ENCODE results near the gene MT1A. TPM values are rescaled to one million over a fixed set of nuclear protein-coding genes. Genes with fewer than 3 reads are reported as not detected.

The MT1A gene
- not detected in 2 replicates for total RNA-seq

DNA sequence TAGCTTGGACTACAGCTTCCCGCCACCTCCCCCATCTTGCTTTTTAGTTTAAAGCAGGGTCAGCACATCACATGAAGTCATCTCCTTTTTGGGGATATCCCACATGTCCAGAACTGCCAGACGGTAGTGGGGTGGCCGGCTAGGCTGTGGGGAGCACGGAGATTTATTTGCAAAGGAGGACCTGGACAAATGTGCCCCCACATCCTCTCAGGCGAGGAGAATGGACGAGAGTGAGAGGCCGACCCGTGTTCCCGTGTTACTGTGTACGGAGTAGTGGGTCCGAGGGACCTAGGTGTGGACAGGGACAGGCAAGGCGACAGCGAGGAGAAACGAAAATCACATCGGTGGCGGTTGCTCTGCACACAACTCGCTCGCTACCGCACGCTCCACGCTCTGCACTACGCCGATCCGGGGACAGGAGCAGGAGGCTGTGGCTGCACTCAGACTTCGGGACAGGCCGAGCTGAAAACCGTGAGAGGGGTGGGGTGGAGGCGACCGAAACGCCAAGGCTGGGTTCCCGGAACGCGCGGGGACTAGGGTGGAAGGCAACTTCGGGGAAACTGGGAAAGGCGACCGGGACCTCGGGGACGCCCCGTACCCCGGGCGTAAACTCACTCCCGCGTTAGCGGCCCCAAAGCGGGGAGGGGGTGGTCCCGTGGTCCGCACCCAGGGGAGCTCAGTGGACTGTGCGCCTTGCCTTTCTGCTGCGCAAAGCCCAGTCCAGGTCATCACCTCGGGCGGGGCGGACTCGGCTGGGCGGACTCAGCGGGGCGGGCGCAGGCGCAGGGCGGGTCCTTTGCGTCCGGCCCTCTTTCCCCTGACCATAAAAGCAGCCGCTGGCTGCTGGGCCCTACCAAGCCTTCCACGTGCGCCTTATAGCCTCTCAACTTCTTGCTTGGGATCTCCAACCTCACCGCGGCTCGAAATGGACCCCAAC is at the start of gene MT1A:
Gene MT1A (plus strand): TSS at position 853 of the 937 bp plus-strand sequence. CDS start 73 bp downstream, at position 926.

DNA sequence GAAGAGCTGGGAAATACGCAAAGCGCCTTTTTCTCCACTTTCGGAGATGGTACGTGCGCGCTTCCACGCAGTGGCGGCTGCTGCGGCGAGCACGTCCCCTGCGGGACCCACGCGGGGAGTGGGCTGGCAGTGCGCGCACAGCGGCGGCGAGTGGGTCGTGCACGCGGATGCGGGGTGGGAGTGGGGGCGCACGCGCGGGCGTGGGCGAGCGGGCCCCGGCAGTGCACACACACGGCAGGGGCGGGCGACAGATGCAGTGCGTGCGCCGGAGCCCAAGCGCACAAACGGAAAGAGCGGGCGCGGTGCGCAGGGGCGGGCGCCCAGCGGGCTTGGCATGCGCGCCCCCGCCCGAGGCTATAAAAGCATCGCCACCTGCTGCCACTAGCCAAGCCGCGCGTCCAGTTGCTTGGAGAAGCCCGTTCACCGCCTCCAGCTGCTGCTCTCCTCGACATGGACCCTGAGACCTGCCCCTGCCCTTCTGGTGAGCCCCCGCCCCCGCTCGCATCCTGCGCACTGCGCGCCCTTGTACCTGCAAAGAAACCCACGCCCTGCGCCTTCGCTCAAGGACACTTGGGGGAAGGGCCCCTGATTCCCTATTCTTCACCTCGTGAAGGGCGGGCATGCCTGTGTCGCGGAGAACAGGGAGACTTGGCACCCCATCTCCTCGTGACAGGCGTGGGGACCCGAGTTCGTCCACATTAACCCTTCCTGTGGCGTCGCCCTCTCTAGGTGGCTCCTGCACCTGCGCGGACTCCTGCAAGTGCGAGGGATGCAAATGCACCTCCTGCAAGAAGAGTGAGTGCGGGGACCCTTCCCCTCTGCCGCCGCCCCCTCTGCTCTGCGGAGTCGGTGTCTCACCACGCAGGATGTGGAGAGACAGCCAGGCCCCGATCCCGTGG is 49.1 kb upstream of the MT1A start, which contains the start of gene MT3:
Gene MT3 (plus strand): TSS at position 388 of the 899 bp plus-strand sequence. CDS start 63 bp downstream, at position 451.

DNA sequence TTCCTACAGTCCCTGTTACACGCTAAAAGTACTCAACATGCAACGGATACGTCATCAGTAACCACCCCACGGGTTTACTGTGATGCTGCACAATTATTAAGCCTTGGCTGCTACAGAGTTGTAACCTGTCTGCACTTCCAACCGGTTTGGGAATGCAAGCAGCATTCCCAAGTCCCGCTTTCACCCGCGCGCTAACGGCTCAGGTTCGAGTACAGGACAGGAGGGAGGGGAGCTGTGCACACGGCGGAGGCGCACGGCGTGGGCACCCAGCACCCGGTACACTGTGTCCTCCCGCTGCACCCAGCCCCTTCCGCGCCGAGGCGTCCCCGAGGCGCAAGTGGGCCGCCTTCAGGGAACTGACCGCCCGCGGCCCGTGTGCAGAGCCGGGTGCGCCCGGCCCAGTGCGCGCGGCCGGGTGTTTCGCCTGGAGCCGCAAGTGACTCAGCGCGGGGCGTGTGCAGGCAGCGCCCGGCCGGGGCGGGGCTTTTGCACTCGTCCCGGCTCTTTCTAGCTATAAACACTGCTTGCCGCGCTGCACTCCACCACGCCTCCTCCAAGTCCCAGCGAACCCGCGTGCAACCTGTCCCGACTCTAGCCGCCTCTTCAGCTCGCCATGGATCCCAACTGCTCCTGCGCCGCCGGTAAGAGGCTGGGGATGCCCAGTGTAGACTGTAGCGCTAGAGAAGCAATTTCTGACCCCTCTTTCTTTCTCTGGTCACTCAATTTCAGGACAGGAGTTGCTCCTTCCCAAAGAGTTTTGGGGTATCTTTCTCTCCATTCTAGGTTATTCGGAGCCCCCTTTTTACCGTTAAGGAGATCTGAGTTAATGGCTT is 30.2 kb upstream of the MT1A start, which contains the start of gene MT2A:
Gene MT2A (plus strand): TSS at position 542 of the 833 bp plus-strand sequence. CDS start 72 bp downstream, at position 614.

DNA sequence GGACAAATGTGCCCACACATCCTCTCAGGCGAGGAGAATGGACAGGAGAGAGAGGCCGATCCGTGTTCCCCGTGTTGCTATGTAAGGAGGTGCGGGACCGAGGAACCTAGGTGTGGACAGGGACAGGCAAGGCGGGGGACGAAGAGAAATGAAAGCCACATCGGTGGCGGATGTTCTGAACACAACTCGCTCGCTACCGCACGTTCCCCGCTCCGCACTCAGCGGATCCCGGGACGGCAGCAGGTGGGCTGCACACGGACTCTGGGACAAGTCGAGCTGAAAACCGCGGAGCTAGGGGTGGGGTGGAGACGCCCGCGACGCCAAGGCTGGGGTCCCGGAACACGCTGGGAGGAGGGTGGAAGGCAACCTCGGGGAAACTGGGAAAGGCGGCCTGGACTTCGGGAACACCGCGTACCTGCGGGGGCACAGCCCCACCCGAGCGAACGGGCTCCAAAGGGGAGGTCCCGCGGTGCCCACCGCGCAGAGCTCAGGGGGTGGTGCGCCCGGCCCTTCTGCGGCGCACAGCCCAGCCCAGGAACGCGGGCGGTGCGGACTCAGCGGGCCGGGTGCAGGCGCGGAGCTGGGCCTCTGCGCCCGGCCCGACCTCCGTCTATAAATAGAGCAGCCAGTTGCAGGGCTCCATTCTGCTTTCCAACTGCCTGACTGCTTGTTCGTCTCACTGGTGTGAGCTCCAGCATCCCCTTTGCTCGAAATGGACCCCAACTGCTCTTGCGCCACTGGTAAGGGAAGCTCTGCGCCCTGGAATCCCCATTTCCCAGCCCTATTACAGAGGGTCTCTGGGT is 13.1 kb upstream of the MT1A start, which contains the start of gene MT1E:
Gene MT1E (plus strand): TSS at position 642 of the 803 bp plus-strand sequence. CDS start 71 bp downstream, at position 713.

DNA sequence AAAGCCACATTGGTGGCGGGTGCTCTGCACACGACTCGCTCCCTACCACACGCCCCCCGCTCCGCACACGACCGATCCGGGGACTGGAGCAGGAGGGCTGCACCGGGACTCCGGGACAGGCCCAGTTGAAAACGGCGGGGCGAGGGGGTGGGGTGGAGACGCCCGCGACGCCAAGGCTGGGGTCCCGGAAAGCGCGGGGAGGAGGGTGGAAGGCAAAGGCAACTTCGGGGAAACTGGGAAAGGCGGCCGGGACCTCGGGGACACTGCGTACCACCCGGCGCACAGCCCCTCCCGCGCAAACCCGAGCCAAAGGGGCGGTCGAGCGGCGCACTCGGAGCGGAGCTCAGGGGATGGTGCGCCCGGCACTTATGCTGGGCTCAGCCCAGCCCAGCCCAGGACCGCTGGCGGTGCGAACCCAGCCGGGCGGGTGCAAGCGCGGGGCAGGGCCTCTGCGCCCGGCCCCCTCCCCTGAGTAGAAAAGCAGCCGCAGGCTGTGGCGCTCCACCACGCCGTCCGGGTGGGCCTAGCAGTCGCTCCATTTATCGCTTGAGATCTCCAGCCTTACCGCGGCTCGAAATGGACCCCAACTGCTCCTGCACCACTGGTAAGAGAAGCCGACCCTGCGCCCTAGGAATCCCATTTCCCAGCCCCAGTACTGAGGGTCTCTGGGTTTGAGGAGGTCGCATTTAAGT is 6.2 kb upstream of the MT1A start, which contains the start of gene MT1M:
Gene MT1M (plus strand): TSS at position 504 of the 692 bp plus-strand sequence. CDS start 73 bp downstream, at position 577.

DNA sequence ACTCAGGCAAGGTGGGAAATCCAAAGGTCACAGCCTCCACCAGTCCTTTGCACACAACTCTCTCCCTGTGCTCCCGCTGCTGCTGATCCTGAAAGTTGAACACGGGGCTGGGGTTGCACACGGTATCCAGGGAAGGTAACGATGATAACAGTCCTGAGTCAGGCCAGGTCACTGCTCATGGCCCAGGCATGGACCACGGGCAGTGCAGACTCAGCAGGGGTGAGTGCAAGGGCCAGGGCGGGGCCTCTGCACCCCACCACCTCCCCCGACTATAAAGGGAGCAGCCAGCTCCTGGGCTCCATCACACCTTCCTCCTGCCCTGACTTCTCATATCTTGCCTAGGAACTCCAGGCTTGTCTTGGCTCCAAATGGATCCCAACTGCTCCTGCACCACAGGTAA is 13.1 kb downstream of the MT1A start, which contains the start of gene MT1B:
Gene MT1B (plus strand): TSS at position 301 of the 400 bp plus-strand sequence. CDS start 68 bp downstream, at position 369.

DNA sequence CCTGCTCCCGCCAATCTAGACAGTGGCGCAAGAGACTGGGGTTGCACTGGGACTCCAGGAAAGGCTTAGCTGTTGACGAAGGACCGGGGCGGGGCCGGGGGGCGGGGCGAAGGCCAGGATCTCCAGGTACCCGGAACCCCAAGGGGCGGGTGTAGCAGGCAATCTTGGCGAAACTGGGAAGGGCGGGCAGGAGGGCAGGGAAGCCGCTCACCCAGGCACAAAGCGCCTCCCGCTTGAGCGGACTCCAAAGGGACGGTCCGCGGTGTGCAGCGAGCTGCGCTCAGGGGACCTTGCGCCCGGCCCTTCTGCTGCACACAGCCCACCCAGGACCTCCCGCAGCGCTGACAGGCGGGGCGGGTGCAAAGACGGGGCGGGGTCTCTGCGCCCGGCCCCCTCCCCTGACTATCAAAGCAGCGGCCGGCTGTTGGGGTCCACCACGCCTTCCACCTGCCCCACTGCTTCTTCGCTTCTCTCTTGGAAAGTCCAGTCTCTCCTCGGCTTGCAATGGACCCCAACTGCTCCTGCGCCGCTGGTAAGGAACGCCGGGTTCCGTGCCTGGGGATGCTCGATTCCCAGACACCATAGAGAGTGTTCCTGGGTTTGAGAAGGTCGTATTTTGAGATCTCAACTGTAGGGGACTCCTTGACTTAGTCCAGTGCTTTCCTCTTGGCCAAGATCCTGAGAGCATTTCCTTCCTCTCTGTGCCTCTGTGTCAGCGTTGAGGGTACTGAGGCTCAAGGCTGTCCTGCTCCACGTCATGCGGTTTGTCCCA is 19.3 kb downstream of the MT1A start, which contains the start of gene MT1F:
Gene MT1F (plus strand): TSS at position 405 of the 772 bp plus-strand sequence. CDS start 100 bp downstream, at position 505.

DNA sequence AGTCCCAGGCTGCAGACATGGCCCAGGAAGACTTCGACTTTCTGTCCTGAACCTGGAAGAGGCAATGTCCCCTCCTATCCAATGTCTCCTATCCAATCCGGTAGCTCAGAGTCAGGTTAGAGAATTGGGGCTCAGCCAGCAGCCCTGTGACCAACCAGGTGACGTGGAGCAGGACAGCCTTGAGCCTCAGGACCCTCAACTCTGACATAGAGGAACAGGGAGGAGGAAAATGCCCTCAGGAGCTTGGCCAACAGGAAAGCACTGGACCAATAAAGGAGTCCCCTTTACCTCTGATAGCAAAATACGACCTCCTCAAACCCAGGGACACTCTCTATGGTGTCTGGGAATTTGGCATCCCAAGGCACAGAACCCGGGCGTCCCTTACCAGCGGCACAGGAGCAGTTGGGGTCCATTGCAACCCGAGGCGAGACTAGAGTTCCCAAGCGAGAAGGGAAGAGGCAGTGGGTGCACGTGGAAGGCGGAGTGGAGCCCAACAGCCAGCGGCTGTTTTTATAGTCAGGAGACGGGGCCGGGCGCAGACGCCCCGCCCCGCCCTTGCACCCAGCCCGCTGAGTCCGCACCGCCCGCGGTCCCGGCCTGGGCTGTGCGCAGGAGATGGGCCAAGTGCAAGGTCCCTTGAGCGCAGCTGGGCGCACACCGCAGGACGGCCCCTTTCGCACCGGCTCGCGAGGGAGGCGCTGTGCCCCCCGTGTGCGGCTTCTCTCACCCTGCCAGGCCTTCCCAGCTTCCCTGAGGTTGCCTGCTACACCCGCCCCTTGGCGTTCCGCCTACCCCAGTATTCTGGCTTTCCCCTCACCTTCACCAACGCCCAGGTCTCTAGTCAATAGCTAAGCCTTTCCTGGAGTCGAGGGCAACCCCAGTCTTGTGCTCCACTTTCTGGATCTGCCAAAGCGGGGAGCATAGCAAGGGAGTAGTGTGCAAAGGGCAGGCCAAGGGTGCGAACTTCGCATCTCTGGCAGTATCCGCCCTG is 29.4 kb downstream of the MT1A start, which contains the start of gene MT1G:
Gene MT1G (minus strand): TSS at position 485 of the 991 bp plus-strand sequence. CDS start 72 bp downstream, at position 413.

DNA sequence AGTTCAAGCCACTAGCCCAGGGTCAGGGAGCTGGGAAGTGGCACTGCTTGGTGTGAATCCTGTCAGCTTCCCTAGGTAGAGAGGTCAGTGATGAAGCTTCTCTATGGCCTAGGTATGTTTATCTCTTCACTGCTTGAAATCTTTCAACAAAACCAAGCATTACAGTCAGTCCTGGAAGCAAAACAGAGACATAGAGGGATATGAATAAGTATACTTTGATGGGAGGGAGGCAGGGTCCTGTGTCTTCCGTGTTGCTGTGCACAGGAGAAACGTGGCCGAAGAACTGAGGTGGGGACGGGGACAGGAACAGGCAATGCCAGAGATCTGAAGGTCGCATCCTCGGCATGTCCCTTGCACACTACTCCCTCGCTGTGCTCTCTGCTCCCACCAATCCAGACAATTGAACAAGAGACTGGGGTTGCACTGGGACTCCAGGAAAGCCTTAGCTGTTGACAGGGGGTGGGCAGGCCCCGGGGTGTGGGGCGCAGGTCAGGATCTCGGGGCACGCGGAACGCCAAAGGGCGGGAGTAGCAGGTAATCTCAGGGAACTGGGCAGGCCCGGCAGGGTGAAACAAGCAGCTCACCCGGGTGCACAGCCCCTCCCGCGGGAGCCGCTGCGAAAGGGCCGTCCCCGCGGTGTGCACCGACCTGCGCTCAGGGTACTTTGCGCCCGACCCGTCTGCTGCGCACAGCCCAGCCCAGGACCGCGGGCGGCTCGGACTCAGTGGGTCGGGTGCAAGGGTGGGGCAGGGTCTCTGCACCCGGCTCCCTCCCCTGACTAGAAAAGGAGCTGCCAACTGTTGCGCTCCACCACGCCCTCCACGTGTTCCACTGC is 30.8 kb downstream of the MT1A start, which contains the start of gene MT1H:
Gene MT1H (plus strand): TSS at position 810 of the 835 bp plus-strand sequence. CDS start 71 bp downstream, outside the sequence.

DNA sequence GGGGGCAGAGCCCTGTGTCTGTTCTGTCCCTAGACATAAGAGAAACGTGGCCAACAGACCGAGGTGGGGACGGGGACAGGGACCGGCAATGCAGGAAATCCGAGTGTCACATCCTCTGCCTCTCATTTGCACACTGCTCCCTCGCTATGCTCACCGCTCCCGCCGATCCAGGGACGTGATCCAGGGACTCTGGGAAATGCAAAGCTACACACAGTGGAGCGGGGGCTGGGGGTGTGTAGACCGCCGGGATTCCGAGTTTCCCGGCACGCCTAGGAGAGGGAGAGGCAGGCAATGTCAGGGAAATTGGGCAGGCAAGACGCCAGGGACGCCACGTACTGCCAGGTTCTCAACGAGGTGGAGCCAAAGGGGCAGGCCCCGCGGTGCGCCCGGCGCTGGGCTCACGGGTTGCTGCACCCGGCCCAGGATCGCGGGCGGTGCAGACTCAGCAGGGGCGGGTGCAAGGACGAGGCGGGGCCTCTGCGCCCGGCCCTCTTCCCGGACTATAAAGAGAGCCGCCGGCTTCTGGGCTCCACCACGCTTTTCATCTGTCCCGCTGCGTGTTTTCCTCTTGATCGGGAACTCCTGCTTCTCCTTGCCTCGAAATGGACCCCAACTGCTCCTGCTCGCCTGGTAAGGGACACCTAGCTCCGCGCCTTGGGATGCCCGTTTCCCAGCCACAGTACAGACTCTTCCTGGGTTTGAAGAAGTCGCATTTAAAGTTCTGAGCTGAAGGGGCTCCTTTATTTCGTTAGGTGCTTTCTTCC is 43.7 kb downstream of the MT1A start, which contains the start of gene MT1X:
Gene MT1X (plus strand): TSS at position 532 of the 764 bp plus-strand sequence. CDS start 71 bp downstream, at position 603.

Other genes starting within 250 kb of the MT1A start
- gene AMFR, start 213.1 kb upstream of the MT1A start, total RNA-seq: 212 and 216 TPM in 2 replicates
- gene NUDT21, start 187.3 kb upstream of the MT1A start, total RNA-seq: 41.6 and 67.2 TPM in 2 replicates
- gene OGFOD1, start 187.1 kb upstream of the MT1A start, total RNA-seq: 33.4 and 109 TPM in 2 replicates
- gene BBS2, start 118.6 kb upstream of the MT1A start, total RNA-seq: 42.6 and 61.2 TPM in 2 replicates
- not detected in 2 replicates for gene MT4, start 73.6 kb upstream of the MT1A start, total RNA-seq
- not detected in 2 replicates for gene MT3, start 49.1 kb upstream of the MT1A start, total RNA-seq
- gene MT2A, start 30.1 kb upstream of the MT1A start, total RNA-seq: 3.1 and 6.9 TPM in 2 replicates
- gene MT1E, start 12.9 kb upstream of the MT1A start, total RNA-seq: 52.9 and 91.5 TPM in 2 replicates
- gene MT1M, start 6.0 kb upstream of the MT1A start, total RNA-seq: 0.22 and 0.79 TPM in 2 replicates
- not detected in 2 replicates for gene MT1B, start 13.2 kb downstream of the MT1A start, total RNA-seq
- 9.1 and 14.5 TPM in 2 replicates for gene MT1F, start 19.3 kb downstream of the MT1A start, total RNA-seq
- not detected in 2 replicates for gene MT1G, start 29.4 kb downstream of the MT1A start, total RNA-seq
- gene MT1H, start 31.1 kb downstream of the MT1A start, total RNA-seq: 1.5 TPM in 1 of 2 replicates, not detected in the other
- 36.9 and 47.0 TPM in 2 replicates for gene MT1X, start 43.8 kb downstream of the MT1A start, total RNA-seq
- gene NUP93, start 91.5 kb downstream of the MT1A start, total RNA-seq: 29.1 and 54.5 TPM in 2 replicates
- gene SLC12A3, start 226.5 kb downstream of the MT1A start, total RNA-seq: 0.22 and 1.6 TPM in 2 replicates